Measurements from ENCODE around the gene HS1BP3. TPM values are rescaled to one million over a fixed set of nuclear protein-coding genes. Genes with fewer than 3 reads are reported as not detected.

The HS1BP3 gene
- total RNA-seq, 1 donor from 2014 or later: 33.6 TPM

DNA sequence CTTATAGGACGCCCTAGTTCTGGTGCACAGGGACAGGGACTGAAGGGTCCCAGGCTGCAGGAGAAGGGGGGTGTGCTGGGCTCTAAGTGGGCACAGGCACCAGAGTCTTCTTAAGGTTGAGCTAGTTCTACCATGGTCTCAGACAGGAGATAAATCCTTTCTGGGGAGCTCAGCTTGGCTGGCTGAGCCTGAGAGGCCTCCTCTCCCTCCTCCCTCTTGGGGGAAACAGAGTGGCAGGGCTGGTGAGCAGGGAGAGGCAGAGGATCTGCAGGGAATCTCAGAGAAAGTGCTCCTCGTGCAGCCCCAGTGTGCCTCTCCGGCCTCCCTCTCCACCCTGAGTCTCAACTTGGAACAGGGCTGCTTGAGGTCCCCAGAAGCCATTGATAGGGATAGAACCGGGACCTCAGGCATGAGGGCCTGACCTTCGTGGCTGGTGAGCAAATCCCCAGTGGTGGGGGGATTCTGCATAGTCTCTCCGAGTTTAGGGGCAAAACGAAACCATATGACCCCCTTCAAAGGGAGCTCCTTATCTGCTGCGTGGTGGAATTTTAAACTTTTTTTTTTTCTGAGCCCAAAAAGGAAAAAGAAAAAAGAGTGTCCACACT, 18.1 kb upstream of the HS1BP3 start:
- Mint-ChIP-seq H3K9me3 (ENCODE audit: unreplicated experiment) (no peaks in the 10 kb centered on the region), H3K4me1 (ENCODE audit: unreplicated experiment) (peaks cover 42% of the 10 kb centered on the region), H3K27ac (ENCODE audit: unreplicated experiment) (no peak overlapping the region), H3K4me3 (ENCODE audit: unreplicated experiment) (no peak overlapping the region), H3K27me3 (ENCODE audit: unreplicated experiment) (peaks cover 20% of the 10 kb centered on the region), H3K36me3 (ENCODE audit: low read depth, unreplicated experiment) (peaks cover 4% of the 10 kb centered on the region)
- TF ChIP-seq, protein P1, sequence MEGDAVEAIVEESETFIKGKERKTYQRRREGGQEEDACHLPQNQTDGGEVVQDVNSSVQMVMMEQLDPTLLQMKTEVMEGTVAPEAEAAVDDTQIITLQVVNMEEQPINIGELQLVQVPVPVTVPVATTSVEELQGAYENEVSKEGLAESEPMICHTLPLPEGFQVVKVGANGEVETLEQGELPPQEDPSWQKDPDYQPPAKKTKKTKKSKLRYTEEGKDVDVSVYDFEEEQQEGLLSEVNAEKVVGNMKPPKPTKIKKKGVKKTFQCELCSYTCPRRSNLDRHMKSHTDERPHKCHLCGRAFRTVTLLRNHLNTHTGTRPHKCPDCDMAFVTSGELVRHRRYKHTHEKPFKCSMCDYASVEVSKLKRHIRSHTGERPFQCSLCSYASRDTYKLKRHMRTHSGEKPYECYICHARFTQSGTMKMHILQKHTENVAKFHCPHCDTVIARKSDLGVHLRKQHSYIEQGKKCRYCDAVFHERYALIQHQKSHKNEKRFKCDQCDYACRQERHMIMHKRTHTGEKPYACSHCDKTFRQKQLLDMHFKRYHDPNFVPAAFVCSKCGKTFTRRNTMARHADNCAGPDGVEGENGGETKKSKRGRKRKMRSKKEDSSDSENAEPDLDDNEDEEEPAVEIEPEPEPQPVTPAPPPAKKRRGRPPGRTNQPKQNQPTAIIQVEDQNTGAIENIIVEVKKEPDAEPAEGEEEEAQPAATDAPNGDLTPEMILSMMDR (IDR thresholded peaks at IDR 0.05; ENCODE audit: unreplicated experiment): no peak
- DNase-seq (ENCODE audit: low spot score): no peak

- TF ChIP-seq, protein P1 (IDR thresholded peaks at IDR 0.05; ENCODE audit: unreplicated experiment): no peak
- Mint-ChIP-seq H3K27ac (ENCODE audit: unreplicated experiment) (no peak overlapping the region), H3K4me1 (ENCODE audit: unreplicated experiment) (peaks cover 37% of the 10 kb centered on the region)
Observed at GRCh38 chr2:20668451-20668850, 17.6 kb upstream of the HS1BP3 start.

DNA sequence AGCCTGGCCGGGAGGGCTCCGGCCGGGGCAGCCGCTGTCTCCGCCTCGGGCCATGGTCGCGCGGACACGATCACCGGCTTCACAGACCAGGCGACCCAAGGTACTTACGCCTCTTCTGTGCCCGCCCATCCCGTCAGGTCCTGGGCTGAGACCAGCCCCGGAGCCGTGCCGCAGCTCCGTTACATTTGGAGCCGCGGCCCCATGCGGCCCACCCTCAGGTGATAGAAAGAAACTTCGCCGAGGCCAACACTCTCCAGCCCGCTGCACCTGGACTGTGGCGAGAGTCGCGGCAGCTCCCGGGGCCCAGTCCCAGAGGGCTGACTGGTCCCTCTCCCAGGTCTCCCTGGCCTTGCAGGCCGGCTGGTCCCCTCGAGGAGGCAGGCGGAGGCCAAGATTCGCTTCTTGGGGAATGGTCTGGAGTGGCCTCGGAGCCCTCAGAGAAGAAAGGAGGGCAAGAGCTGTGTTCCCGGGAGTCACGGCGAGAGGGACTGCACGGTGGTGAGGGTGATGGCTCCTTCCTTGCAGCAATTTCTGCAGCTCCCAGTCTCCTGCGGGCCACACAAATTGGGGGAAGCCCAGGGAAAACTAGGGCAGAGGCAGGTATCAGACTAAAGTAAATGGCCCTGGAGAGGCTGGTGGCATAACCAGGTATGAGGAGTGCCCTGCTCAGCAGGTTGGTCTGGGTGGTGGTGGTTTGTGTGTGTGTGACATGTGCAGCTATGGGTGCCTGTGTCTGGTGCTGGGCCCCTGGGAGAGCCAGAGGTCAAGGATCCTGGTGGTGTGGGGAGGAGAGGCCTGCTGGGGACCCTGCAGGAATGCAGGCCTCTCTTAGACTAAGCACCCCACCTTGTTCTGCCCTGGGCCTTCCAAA, 16.9 kb upstream of the HS1BP3 start:
- Mint-ChIP-seq H3K4me1 (ENCODE audit: unreplicated experiment) (peaks cover 30% of the 10 kb centered on the region), H3K27ac (ENCODE audit: unreplicated experiment) (no peak overlapping the region), H3K36me3 (ENCODE audit: low read depth, unreplicated experiment) (peaks cover 4% of the 10 kb centered on the region), H3K9me3 (ENCODE audit: unreplicated experiment) (no peaks in the 10 kb centered on the region), H3K4me3 (ENCODE audit: unreplicated experiment) (peak overlapping the region; percentile 89), H3K27me3 (ENCODE audit: unreplicated experiment) (peaks cover 25% of the 10 kb centered on the region)
- TF ChIP-seq, protein P1 (IDR thresholded peaks at IDR 0.05; ENCODE audit: unreplicated experiment): no peak
- peak; percentile 34 for DNase-seq (ENCODE audit: low spot score)

More at GRCh38 chr2:20668451-20668850, 17.6 kb upstream of the HS1BP3 start:
- Mint-ChIP-seq H3K9me3 (ENCODE audit: unreplicated experiment) (no peaks in the 10 kb centered on the region), H3K4me3 (ENCODE audit: unreplicated experiment) (peak overlapping the region; percentile 89), H3K27me3 (ENCODE audit: unreplicated experiment) (peaks cover 23% of the 10 kb centered on the region), H3K36me3 (ENCODE audit: low read depth, unreplicated experiment) (peaks cover 4% of the 10 kb centered on the region)
- DNase-seq (ENCODE audit: low spot score): no peak

- peaks cover 25% of the 10 kb centered on the region for H3K27me3 Mint-ChIP-seq (ENCODE audit: unreplicated experiment)
- peaks cover 24% of the 10 kb centered on the region for H3K4me1 Mint-ChIP-seq (ENCODE audit: unreplicated experiment)
- H3K36me3 Mint-ChIP-seq (ENCODE audit: low read depth, unreplicated experiment): peaks cover 4% of the 10 kb centered on the region
- H3K4me3 Mint-ChIP-seq (ENCODE audit: unreplicated experiment): no peak overlapping the region
- TF ChIP-seq, protein P1 (IDR thresholded peaks at IDR 0.05; ENCODE audit: unreplicated experiment): peak; percentile 22
- no peak overlapping the region for H3K27ac Mint-ChIP-seq (ENCODE audit: unreplicated experiment)
- no peak for DNase-seq (ENCODE audit: low spot score)
- H3K9me3 Mint-ChIP-seq (ENCODE audit: unreplicated experiment): no peaks in the 10 kb centered on the region
Observed at GRCh38 chr2:20667151-20667530, 16.2 kb upstream of the HS1BP3 start.

Measured in endothelial cell (in vitro differentiated cells).